Neural progenitor cell (in vitro differentiated cells): ENCODE results near the gene COL4A4.

Source experiments
- CTCF ChIP-seq: fragments of 200-600 bp; sonication (generic); IDR thresholded peaks from 2 replicates; pipeline ENCODE4 v1.5.1; 2017; ENCODE audit warnings: antibody characterized with exemption, mild to moderate bottlenecking
- EZH2 ChIP-seq: fragments of 200-600 bp; sonication (generic); IDR thresholded peaks from 2 replicates; pipeline ENCODE4 v1.6.1; 2017; ENCODE audit warnings: antibody characterized with exemption, mild to moderate bottlenecking, moderate library complexity
- EZH2phosphoT487 ChIP-seq: fragments of 200-600 bp; sonication (generic); IDR thresholded peaks from 2 replicates; pipeline ENCODE4 v1.6.1; 2017; ENCODE audit warnings: antibody characterized with exemption

- no peak for TF ChIP-seq CTCF
- no peak for TF ChIP-seq EZH2phosphoT487
- TF ChIP-seq EZH2, result no peak
These were observed 16.1 kb upstream of the COL4A4 start for GRCh38 chr2:227179988-227180685.
